Smooth muscle cell of bladder (primary cell): Measurements from ENCODE around the gene ZNG1C. TPM values are rescaled to one million over a fixed set of nuclear protein-coding genes. Genes with fewer than 3 reads are reported as not detected.

ENCODE experiments used
- total RNA-seq: library from RNA; depleted of rRNA; stranded (reverse); fragments of >200 nt; gene quantifications from 2 replicates; pipeline ENCODE4 v1.2.3, GENCODE V29; 2014

Gene ZNG1C
- 16.2 and 20.2 TPM in 2 replicates for total RNA-seq

DNA sequence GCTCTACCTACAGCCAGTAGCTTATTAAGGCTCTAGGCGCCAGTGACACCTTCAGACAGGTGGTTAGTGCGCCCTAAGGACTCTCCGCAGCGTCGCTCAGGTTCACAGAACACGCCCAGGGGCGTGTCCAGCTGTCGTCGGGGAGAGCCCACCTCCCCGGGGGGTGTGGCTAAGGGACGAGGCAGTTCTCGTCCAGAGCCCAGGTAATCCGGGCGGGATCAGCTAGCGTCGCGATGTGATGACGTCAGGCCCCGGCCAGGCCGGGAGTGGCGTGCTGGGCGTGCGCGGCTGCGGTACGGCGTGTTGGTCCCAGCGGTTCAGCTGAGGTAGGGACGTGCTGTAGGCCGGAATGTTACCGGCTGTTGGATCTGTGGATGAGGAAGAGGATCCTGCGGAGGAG, at the start of gene ZNG1C:
Gene ZNG1C, plus strand, starts transcription at position 301 of the 400 bp plus-strand sequence. Its CDS starts 49 bp downstream, at position 350.

DNA sequence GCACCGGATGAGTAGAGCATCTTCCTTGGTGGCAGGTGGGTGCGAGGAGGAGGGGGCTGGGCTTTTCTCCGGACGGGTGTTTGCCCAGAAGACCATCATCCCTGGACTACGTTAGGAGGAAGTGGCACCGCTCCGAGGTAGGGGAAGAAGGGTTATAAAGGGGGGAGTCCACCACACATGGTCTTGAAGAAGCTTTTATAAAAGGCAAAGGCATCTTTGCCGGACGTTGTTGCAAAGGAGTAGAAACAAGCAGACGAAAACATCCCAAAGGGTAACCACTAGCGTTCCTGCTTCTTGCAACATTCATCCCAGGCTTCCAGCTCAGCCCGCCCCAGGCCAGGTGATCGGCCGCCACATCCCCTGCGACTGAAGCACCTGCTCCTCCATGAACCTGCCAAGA, 60.8 kb downstream of the ZNG1C start, which contains the start of gene FOXD4L3:
Gene FOXD4L3, plus strand, starts transcription at position 301 of the 400 bp plus-strand sequence. Its CDS starts 85 bp downstream, at position 386.

Other genes with a start within 250 kb of the ZNG1C start
- gene FOXD4L3, start 60.9 kb downstream of the ZNG1C start, total RNA-seq, result not detected in 2 replicates
- 4.5 and 14.9 TPM in 2 replicates for gene PGM5, start 114.6 kb downstream of the ZNG1C start, total RNA-seq